HEK293 (cell line): ENCODE measurements around the gene CLK4.

Experiments used
- FEZF1 ChIP-seq: fragments of 450-650 bp; formaldehyde crosslinking; IDR thresholded peaks from 2 replicates; pipeline ENCODE4 v1.5.1; 2016; ENCODE audit warnings: missing biosample characterization, missing genetic modification characterization
- KLF1 ChIP-seq: fragments of 450-650 bp; formaldehyde crosslinking; IDR thresholded peaks from 2 replicates; pipeline ENCODE4 v1.5.1; 2016; ENCODE audit warnings: missing biosample characterization, missing genetic modification characterization
- KLF9 ChIP-seq: fragments of 450-650 bp; formaldehyde crosslinking; IDR thresholded peaks from 2 replicates; pipeline ENCODE4 v1.5.1; 2016; ENCODE audit warnings: missing biosample characterization, missing genetic modification characterization, low read depth
- ZFP41 ChIP-seq: fragments of 450-650 bp; formaldehyde crosslinking; IDR thresholded peaks from 2 replicates; pipeline ENCODE4 v1.5.1; 2016; ENCODE audit warnings: missing biosample characterization, missing genetic modification characterization, borderline replicate concordance
- ZNF140 ChIP-seq: fragments of 450-650 bp; formaldehyde crosslinking; IDR thresholded peaks from 2 replicates; pipeline ENCODE4 v1.5.1; 2016; ENCODE audit warnings: missing biosample characterization, missing genetic modification characterization
- ZNF501 ChIP-seq: fragments of 450-650 bp; formaldehyde crosslinking; IDR thresholded peaks from 2 replicates; pipeline ENCODE4 v1.5.1; 2016; ENCODE audit warnings: missing biosample characterization, missing genetic modification characterization
- ZNF571 ChIP-seq: fragments of 450-650 bp; formaldehyde crosslinking; IDR thresholded peaks from 2 replicates; pipeline ENCODE4 v1.5.0; 2017; ENCODE audit warnings: missing biosample characterization, missing genetic modification characterization
- ZNF596 ChIP-seq: fragments of 450-650 bp; IDR thresholded peaks from 2 replicates; pipeline ENCODE4 v1.5.0; 2018; ENCODE audit warnings: missing biosample characterization, mild to moderate bottlenecking, missing genetic modification characterization, moderate library complexity
- ZNF830 ChIP-seq: fragments of 450-650 bp; IDR thresholded peaks from 2 replicates; pipeline ENCODE4 v1.5.0; 2018; ENCODE audit warnings: missing biosample characterization, missing genetic modification characterization, low read depth, mild to moderate bottlenecking, moderate library complexity
- ZNF837 ChIP-seq: fragments of 450-650 bp; formaldehyde crosslinking; IDR thresholded peaks from 2 replicates; pipeline ENCODE4 v1.5.1; 2016; ENCODE audit warnings: missing biosample characterization, missing genetic modification characterization
- TF ChIP-seq, protein P1 (sequence below): fragments of 450-650 bp; formaldehyde crosslinking; IDR thresholded peaks from 2 replicates; pipeline ENCODE4 v1.5.1; 2016; ENCODE audit warnings: missing biosample characterization, missing genetic modification characterization
- TF ChIP-seq, protein P2 (sequence below): fragments of 450-650 bp; formaldehyde crosslinking; IDR thresholded peaks from 2 replicates; pipeline ENCODE4 v1.5.1; 2016; ENCODE audit warnings: missing biosample characterization, missing genetic modification characterization
- TF ChIP-seq, protein P3 (sequence below): fragments of 450-650 bp; formaldehyde crosslinking; IDR thresholded peaks from 2 replicates; pipeline ENCODE4 v1.5.1; 2017; ENCODE audit warnings: missing biosample characterization, mild to moderate bottlenecking, missing genetic modification characterization, moderate library complexity
- TF ChIP-seq, protein P4 (sequence below): fragments of 450-650 bp; formaldehyde crosslinking; IDR thresholded peaks from 2 replicates; pipeline ENCODE4 v1.5.1; 2016; ENCODE audit warnings: missing biosample characterization, missing genetic modification characterization

DNA sequence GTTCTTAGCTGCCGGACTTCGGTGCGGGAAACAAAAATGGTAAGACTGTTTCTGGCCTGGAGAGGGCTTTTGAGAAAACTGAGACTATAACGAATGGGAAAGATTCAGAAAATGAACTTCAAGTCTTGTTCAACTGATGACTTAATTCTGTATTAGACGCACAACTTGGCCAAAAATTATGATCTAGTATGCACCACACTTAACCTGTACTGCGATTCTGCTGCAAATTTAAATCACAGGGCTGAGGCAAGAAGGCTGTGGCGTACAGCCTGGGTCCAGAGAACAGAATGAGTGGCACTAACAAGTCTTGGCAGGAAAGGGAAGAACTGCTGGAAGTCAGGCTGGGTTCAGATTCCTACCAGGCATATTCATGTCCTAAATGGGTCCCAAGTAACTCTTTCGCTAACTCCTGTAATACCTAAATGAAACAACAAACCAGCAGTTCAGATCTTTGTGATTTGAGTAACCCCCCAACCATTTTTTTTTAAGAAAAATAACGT, 35.9 kb downstream of the CLK4 start:
- TF ChIP-seq, protein P1, sequence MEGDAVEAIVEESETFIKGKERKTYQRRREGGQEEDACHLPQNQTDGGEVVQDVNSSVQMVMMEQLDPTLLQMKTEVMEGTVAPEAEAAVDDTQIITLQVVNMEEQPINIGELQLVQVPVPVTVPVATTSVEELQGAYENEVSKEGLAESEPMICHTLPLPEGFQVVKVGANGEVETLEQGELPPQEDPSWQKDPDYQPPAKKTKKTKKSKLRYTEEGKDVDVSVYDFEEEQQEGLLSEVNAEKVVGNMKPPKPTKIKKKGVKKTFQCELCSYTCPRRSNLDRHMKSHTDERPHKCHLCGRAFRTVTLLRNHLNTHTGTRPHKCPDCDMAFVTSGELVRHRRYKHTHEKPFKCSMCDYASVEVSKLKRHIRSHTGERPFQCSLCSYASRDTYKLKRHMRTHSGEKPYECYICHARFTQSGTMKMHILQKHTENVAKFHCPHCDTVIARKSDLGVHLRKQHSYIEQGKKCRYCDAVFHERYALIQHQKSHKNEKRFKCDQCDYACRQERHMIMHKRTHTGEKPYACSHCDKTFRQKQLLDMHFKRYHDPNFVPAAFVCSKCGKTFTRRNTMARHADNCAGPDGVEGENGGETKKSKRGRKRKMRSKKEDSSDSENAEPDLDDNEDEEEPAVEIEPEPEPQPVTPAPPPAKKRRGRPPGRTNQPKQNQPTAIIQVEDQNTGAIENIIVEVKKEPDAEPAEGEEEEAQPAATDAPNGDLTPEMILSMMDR (tag by site-specific recombination), result no peak
- TF ChIP-seq, protein P2, sequence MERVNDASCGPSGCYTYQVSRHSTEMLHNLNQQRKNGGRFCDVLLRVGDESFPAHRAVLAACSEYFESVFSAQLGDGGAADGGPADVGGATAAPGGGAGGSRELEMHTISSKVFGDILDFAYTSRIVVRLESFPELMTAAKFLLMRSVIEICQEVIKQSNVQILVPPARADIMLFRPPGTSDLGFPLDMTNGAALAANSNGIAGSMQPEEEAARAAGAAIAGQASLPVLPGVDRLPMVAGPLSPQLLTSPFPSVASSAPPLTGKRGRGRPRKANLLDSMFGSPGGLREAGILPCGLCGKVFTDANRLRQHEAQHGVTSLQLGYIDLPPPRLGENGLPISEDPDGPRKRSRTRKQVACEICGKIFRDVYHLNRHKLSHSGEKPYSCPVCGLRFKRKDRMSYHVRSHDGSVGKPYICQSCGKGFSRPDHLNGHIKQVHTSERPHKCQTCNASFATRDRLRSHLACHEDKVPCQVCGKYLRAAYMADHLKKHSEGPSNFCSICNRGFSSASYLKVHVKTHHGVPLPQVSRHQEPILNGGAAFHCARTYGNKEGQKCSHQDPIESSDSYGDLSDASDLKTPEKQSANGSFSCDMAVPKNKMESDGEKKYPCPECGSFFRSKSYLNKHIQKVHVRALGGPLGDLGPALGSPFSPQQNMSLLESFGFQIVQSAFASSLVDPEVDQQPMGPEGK, result no peak
- TF ChIP-seq FEZF1 (tag by site-specific recombination) (no peak), ZNF830 (tag by site-specific recombination) (no peak), ZNF140 (tag by site-specific recombination) (no peak), KLF9 (tag by site-specific recombination) (no peak), KLF1 (tag by site-specific recombination) (no peak), ZNF596 (tag by site-specific recombination) (no peak), ZFP41 (tag by site-specific recombination) (no peak), ZNF571 (no peak), ZNF837 (tag by site-specific recombination) (no peak), ZNF501 (tag by site-specific recombination) (no peak)
- TF ChIP-seq, protein P3, sequence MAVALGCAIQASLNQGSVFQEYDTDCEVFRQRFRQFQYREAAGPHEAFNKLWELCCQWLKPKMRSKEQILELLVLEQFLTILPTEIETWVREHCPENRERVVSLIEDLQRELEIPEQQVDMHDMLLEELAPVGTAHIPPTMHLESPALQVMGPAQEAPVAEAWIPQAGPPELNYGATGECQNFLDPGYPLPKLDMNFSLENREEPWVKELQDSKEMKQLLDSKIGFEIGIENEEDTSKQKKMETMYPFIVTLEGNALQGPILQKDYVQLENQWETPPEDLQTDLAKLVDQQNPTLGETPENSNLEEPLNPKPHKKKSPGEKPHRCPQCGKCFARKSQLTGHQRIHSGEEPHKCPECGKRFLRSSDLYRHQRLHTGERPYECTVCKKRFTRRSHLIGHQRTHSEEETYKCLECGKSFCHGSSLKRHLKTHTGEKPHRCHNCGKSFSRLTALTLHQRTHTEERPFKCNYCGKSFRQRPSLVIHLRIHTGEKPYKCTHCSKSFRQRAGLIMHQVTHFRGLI (tag by site-specific recombination), result no peak
- TF ChIP-seq, protein P4, sequence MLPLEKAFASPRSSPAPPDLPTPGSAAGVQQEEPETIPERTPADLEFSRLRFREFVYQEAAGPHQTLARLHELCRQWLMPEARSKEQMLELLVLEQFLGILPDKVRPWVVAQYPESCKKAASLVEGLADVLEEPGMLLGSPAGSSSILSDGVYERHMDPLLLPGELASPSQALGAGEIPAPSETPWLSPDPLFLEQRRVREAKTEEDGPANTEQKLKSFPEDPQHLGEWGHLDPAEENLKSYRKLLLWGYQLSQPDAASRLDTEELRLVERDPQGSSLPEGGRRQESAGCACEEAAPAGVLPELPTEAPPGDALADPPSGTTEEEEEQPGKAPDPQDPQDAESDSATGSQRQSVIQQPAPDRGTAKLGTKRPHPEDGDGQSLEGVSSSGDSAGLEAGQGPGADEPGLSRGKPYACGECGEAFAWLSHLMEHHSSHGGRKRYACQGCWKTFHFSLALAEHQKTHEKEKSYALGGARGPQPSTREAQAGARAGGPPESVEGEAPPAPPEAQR, result no peak
